Measurements from ENCODE around the gene POC1A.

DNA sequence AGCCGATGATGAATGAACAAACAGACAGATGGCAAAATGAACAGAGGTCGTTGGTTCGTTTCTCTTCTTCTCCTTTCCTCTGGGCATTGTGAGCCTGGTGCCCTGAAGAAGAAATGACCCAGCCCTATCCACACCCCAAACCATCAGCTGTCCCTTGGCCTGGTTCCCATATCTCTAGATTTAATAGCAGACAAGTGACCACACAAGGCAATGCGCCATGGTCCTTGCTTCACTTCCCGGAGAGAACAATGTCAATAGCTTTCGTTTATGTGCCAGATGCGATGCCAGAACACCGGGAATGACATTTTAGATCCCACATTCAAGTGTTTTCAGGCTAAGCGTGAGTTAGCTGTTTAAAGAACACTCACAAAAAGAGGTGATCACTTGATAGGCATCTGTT, 17.7 kb downstream of the POC1A start:
- TF ChIP-seq, protein P1, sequence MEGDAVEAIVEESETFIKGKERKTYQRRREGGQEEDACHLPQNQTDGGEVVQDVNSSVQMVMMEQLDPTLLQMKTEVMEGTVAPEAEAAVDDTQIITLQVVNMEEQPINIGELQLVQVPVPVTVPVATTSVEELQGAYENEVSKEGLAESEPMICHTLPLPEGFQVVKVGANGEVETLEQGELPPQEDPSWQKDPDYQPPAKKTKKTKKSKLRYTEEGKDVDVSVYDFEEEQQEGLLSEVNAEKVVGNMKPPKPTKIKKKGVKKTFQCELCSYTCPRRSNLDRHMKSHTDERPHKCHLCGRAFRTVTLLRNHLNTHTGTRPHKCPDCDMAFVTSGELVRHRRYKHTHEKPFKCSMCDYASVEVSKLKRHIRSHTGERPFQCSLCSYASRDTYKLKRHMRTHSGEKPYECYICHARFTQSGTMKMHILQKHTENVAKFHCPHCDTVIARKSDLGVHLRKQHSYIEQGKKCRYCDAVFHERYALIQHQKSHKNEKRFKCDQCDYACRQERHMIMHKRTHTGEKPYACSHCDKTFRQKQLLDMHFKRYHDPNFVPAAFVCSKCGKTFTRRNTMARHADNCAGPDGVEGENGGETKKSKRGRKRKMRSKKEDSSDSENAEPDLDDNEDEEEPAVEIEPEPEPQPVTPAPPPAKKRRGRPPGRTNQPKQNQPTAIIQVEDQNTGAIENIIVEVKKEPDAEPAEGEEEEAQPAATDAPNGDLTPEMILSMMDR (conservative IDR thresholded peaks at IDR 0.05) = no peak
- TF ChIP-seq ZFX (IDR thresholded peaks at IDR 0.05) = no peak

All from C4-2B (cell line).